ENCODE measurements around the gene ATP10D. TPM values are rescaled to one million over a fixed set of nuclear protein-coding genes. Genes with fewer than 3 reads are reported as not detected.

Gene ATP10D
- total and polyA plus RNA-seq, 3 donors from 2014 or later, result 7.1 to 14.6 (median 7.9) TPM

DNA sequence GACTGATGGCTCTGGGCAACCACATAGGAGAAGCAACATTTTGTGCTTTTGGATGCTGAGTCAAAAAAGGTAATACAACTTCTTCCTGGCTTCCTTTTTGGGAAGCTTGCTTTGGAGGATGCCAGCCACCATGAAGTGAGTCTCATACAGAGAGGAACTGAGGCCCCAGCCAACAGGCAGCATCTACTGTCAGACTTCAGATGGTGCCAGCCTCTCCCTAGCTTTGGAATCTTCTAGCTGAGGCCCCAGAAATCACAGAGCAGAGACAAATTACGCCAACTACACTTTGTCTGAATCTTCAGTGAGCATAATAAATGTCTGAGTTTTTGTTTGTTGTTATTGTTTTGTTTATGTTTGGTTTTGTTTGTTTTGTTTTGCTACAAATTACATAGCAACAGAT lies 136.1 kb downstream of the ATP10D start:
- no peak for DNase-seq
- WGBS, 2 donors, result 90 to 94% methylated on average over 1 of the region's 1 CpG
- H3K27ac ChIP-seq, result no peak overlapping the region
- TF ChIP-seq POLR2A (IDR thresholded peaks at IDR 0.05), result no peak
- TF ChIP-seq, protein P1, sequence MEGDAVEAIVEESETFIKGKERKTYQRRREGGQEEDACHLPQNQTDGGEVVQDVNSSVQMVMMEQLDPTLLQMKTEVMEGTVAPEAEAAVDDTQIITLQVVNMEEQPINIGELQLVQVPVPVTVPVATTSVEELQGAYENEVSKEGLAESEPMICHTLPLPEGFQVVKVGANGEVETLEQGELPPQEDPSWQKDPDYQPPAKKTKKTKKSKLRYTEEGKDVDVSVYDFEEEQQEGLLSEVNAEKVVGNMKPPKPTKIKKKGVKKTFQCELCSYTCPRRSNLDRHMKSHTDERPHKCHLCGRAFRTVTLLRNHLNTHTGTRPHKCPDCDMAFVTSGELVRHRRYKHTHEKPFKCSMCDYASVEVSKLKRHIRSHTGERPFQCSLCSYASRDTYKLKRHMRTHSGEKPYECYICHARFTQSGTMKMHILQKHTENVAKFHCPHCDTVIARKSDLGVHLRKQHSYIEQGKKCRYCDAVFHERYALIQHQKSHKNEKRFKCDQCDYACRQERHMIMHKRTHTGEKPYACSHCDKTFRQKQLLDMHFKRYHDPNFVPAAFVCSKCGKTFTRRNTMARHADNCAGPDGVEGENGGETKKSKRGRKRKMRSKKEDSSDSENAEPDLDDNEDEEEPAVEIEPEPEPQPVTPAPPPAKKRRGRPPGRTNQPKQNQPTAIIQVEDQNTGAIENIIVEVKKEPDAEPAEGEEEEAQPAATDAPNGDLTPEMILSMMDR (IDR thresholded peaks at IDR 0.05), result no peak
- H3K9me3 ChIP-seq, result no peaks in the 10 kb centered on the region
- no peaks in the 10 kb centered on the region for H3K27me3 ChIP-seq
- H3K36me3 ChIP-seq (ENCODE audit: low read depth, missing control alignments), result no peaks in the 10 kb centered on the region
- no peak overlapping the region for H3K4me3 ChIP-seq
- H3K4me1 ChIP-seq, result no peaks in the 10 kb centered on the region
- intact Hi-C loops (cut with DNase I; ENCODE audit: low total_unique reads), result no loop called here

GRCh38 chr4:47624031-47624441 lies 139.0 kb downstream of the ATP10D start:
- no peak for DNase-seq
- H3K4me3 ChIP-seq, result no peak overlapping the region
- no peaks in the 10 kb centered on the region for H3K36me3 ChIP-seq (ENCODE audit: low read depth, missing control alignments)
- H3K9me3 ChIP-seq, result no peaks in the 10 kb centered on the region
- no peak for TF ChIP-seq POLR2A (IDR thresholded peaks at IDR 0.05)
- TF ChIP-seq, protein P1 (IDR thresholded peaks at IDR 0.05), result no peak
- H3K27me3 ChIP-seq, result no peaks in the 10 kb centered on the region
- intact Hi-C loops (cut with DNase I; ENCODE audit: low total_unique reads), result no loop called here
- no peaks in the 10 kb centered on the region for H3K4me1 ChIP-seq
- no peak overlapping the region for H3K27ac ChIP-seq

DNA sequence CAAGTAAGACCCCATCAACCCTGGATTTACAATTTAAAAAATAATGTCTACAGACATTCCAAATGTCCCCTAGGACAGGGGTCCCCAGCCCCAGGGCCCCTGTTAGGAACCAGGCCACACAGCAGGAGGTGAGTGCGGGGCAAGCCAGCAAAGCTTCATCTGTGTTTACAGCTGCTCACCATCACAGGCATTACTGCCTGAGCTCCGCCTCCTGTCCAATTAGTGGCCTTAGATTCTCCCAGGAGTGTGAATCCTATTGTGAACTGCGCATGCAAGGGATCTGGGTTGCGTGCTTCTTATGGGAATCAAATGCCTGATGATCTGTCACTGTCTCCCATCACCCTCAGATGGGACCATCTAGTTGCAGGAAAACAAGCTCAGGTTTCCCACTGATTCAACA lies 146.1 kb downstream of the ATP10D start:
- 71 to 83% methylated on average over 4 of the region's 4 CpGs for WGBS, 2 donors
- H3K4me3 ChIP-seq, result no peak overlapping the region
- H3K27ac ChIP-seq, result peak overlapping the region; percentile 45 to 50
- H3K4me1 ChIP-seq, result no peaks in the 10 kb centered on the region
- no peaks in the 10 kb centered on the region for H3K36me3 ChIP-seq (ENCODE audit: low read depth, missing control alignments)
- no peaks in the 10 kb centered on the region for H3K27me3 ChIP-seq
- DNase-seq, result peak; percentile 56
- intact Hi-C loops (cut with DNase I; ENCODE audit: low total_unique reads), result no loop called here
- TF ChIP-seq POLR2A (IDR thresholded peaks at IDR 0.05), result no peak
- TF ChIP-seq, protein P1 (IDR thresholded peaks at IDR 0.05), result no peak
- H3K9me3 ChIP-seq, result no peaks in the 10 kb centered on the region

DNA sequence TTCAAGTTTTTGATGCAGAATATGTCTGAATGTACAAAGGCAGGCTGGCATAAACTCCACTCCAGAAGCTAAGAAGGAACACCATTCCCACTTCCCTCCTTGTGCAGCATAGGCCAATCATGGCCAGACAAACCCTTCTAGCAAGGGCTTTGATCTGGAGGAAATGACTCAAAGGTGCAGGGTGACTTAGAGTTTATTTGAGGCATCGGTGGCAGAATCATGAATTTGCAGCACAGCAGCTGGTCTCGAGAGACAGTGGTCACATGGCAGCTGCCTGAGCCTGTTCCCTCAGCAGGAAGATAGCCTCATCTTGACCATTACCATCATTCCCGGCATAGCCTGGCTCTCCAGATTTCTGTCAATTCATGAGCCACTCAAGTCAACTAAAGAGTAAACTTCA lies 154.5 kb downstream of the ATP10D start:
- no peak overlapping the region for H3K27ac ChIP-seq
- H3K4me1 ChIP-seq, result no peaks in the 10 kb centered on the region
- H3K4me3 ChIP-seq, result no peak overlapping the region
- TF ChIP-seq, protein P1 (IDR thresholded peaks at IDR 0.05), result no peak
- no peak for TF ChIP-seq POLR2A (IDR thresholded peaks at IDR 0.05)
- no peaks in the 10 kb centered on the region for H3K36me3 ChIP-seq (ENCODE audit: low read depth, missing control alignments)
- no peaks in the 10 kb centered on the region for H3K27me3 ChIP-seq
- intact Hi-C loops (cut with DNase I; ENCODE audit: low total_unique reads), result no loop called here
- DNase-seq, result no peak
- no peaks in the 10 kb centered on the region for H3K9me3 ChIP-seq
- WGBS, 2 donors, result 82 to 93% methylated on average over 3 of the region's 3 CpGs

DNA sequence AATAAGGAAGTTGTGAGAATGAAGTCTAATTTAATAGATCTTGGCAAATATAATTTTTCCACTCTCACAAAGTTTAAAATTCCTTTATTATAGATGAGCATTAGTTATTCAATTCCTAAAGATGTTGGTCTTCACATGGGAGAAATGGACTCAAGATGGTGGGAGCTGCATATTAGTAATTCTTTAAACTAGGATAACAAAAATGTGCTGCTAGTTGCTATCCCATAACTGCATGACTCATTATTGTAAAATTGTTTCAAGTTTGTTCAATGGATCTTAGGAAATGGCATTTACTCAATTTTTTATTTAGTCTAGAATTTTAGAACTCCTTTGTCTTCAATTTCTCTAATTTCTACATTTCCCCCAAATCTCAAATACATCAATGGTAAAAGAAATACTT lies 155.8 kb downstream of the ATP10D start:
- no peaks in the 10 kb centered on the region for H3K36me3 ChIP-seq (ENCODE audit: low read depth, missing control alignments)
- no peaks in the 10 kb centered on the region for H3K9me3 ChIP-seq
- DNase-seq, result no peak
- TF ChIP-seq, protein P1 (IDR thresholded peaks at IDR 0.05), result no peak
- no peak for TF ChIP-seq POLR2A (IDR thresholded peaks at IDR 0.05)
- H3K27ac ChIP-seq, result no peak overlapping the region
- H3K4me1 ChIP-seq, result no peaks in the 10 kb centered on the region
- intact Hi-C loops (cut with DNase I; ENCODE audit: low total_unique reads), result no loop called here
- no peaks in the 10 kb centered on the region for H3K27me3 ChIP-seq
- no peak overlapping the region for H3K4me3 ChIP-seq

Data from testis (tissue), 3 donors.